IMR-90 (cell line): ENCODE data around the gene RNF144A.

Experiments
- BHLHE40 ChIP-seq: fragments of 150-350 bp; IDR thresholded peaks from 2 replicates; pipeline ENCODE4 v1.6.1; 2016; ENCODE audit warnings: mild to moderate bottlenecking, low read depth, low read length
- CHD1 ChIP-seq: IDR thresholded peaks from 2 replicates; pipeline ENCODE4 v1.6.1; 2012; ENCODE audit warnings: low read depth, low read length, improper control_type of control experiment
- CTCF ChIP-seq: conservative IDR thresholded peaks from 2 replicates; pipeline ENCODE4 v1.5.1; 2012; ENCODE audit warnings: mild to moderate bottlenecking, low read depth, low read length, improper control_type of control experiment
- FOS ChIP-seq: fragments of 150-350 bp; IDR thresholded peaks from 2 replicates; pipeline ENCODE4 v1.6.1; 2016; ENCODE audit warnings: low read depth, low read length
- POLR2A ChIP-seq: IDR thresholded peaks from 2 replicates; pipeline ENCODE4 v1.6.1; 2012; ENCODE audit warnings: mild to moderate bottlenecking, low read depth, low read length

DNA sequence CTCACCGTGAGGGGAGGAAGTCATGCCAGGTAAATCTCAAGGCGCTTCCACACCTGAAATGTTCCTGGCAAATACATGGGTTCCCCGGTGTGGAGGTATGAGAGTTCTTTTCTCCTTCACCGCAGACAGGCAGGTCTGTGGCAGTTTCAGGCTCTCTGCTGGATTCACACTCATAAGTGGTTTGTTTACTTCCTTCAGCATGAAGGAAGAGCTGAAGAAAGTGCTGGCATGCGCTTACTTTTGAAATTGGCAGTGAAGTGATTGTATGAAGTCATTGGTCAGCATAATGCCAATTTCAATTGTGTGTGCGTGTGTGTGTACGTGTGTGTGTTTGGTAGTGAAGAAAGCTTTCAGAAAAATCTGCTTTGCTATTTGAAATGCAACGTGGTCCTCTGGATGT, 43.4 kb downstream of the RNF144A start:
- TF ChIP-seq BHLHE40 (no peak), CTCF (no peak), POLR2A (no peak), CHD1 (no peak), FOS (no peak)
